CD14-positive monocyte (primary cell): Measurements from ENCODE around the gene LHX4. TPM values are rescaled to one million over a fixed set of nuclear protein-coding genes. Genes with fewer than 3 reads are reported as not detected.

Experiments used
- DNase-seq, 3 donors: peaks; one replicate each; pipeline ENCODE4 v3.0.0-alpha.2; 2011 to 2022
- H2AFZ ChIP-seq: 2 replicates; pipeline ENCODE4 v1.6.0; 2012; ENCODE audit warnings: mild to moderate bottlenecking, low read depth, low read length, inconsistent platforms; ENCODE audit not compliant: insufficient read depth, poor library complexity, severe bottlenecking
- H3K27ac ChIP-seq, 2 donors: 1 replicate in 1 of 2; 2 replicates in 1 of 2; pipeline ENCODE4 v1.5.1; 2012 to 2013; ENCODE audit warnings: low read length in 2 of 2, control low read depth in 1 of 2, inconsistent platforms in 1 of 2, low read depth in 1 of 2, mild to moderate bottlenecking in 1 of 2
- H3K27me3 ChIP-seq, 2 donors: one replicate each; pipeline versions ENCODE4 v1.6.0 to v1.6.1; 2011 to 2013; ENCODE audit warnings: low read length in 2 of 2; ENCODE audit not compliant: control insufficient read depth in 2 of 2, insufficient read depth in 2 of 2
- H3K36me3 ChIP-seq, 2 donors: replicated peaks in 1 of 2; 1 replicate in 1 of 2; 2 replicates in 1 of 2; pipeline versions ENCODE4 v1.5.1 to v1.6.1; 2012 to 2013; ENCODE audit warnings: low read length in 2 of 2, control low read depth in 1 of 2, inconsistent platforms in 1 of 2, mild to moderate bottlenecking in 1 of 2; ENCODE audit not compliant: insufficient read depth in 2 of 2, control insufficient read depth in 1 of 2
- H3K4me1 ChIP-seq, 2 donors: 1 replicate in 1 of 2; 2 replicates in 1 of 2; pipeline versions ENCODE4 v1.5.1 to v1.6.1; 2012 to 2013; ENCODE audit warnings: low read length in 2 of 2, control low read depth in 1 of 2, inconsistent platforms in 1 of 2, mild to moderate bottlenecking in 1 of 2, moderate library complexity in 1 of 2; ENCODE audit not compliant: insufficient read depth in 2 of 2, control insufficient read depth in 1 of 2
- H3K4me2 ChIP-seq: replicated peaks from 2 replicates; pipeline ENCODE3; 2012; ENCODE audit warnings: low read length, moderate library complexity, mild to moderate bottlenecking; ENCODE audit not compliant: poor library complexity, severe bottlenecking; ENCODE audit errors: extremely low read depth
- H3K4me3 ChIP-seq, 3 experiments: fragments of 200-600 bp in 1 of 3; sonication (generic) in 1 of 3; replicated peaks in 1 of 3; 1 replicate in 2 of 3; 2 replicates in 1 of 3; pipeline ENCODE4 v1.5.1; 2011 to 2013; ENCODE audit warnings: low read length in 3 of 3, mild to moderate bottlenecking in 3 of 3, control low read depth in 2 of 3, low read depth in 2 of 3, inconsistent platforms in 1 of 3, moderate library complexity in 1 of 3
- H3K79me2 ChIP-seq: 2 replicates; pipeline ENCODE4 v1.6.0; 2012; ENCODE audit warnings: mild to moderate bottlenecking, control low read depth, inconsistent platforms, low read length, moderate library complexity; ENCODE audit not compliant: insufficient read depth
- H3K9ac ChIP-seq: 2 replicates; pipeline ENCODE4 v1.6.0; 2017; ENCODE audit warnings: low read length, mild to moderate bottlenecking; ENCODE audit not compliant: insufficient read depth, poor library complexity, severe bottlenecking
- H3K9me3 ChIP-seq, 2 donors: replicated peaks in 1 of 2; 1 replicate in 1 of 2; 2 replicates in 1 of 2; pipeline versions ENCODE4 v1.5.1 to v1.6.1; 2012 to 2013; ENCODE audit warnings: low read length in 2 of 2, control low read depth in 1 of 2; ENCODE audit not compliant: control insufficient read depth in 1 of 2, insufficient read depth in 1 of 2
- H4K20me1 ChIP-seq: 2 replicates; pipeline ENCODE4 v1.6.0; 2012; ENCODE audit warnings: mild to moderate bottlenecking, low read length, control low read depth, moderate library complexity; ENCODE audit not compliant: insufficient read depth
- H3K27ac Mint-ChIP-seq, 7 donors: one replicate each; pipeline ENCODE4 v1.8.0; 2020; ENCODE audit warnings: mild to moderate bottlenecking in 7 of 7, mixed read lengths in 7 of 7, moderate library complexity in 6 of 7, inconsistent platforms in 2 of 7
- H3K27me3 Mint-ChIP-seq, 3 donors: one replicate each; pipeline ENCODE4 v1.8.0; 2021 to 2022; ENCODE audit warnings: low read depth in 3 of 3, mild to moderate bottlenecking in 3 of 3, mixed read lengths in 3 of 3, moderate library complexity in 3 of 3, inconsistent platforms in 1 of 3
- H3K36me3 Mint-ChIP-seq, 2 donors: one replicate each; pipeline ENCODE4 v1.8.0; 2020; ENCODE audit warnings: mixed read lengths in 2 of 2, inconsistent platforms in 1 of 2, mild to moderate bottlenecking in 1 of 2
- H3K4me1 Mint-ChIP-seq: one replicate; pipeline ENCODE4 v1.8.0; 2020; ENCODE audit warnings: mild to moderate bottlenecking, mixed read lengths
- H3K4me3 Mint-ChIP-seq, 2 donors: one replicate each; pipeline ENCODE4 v1.8.0; 2020; ENCODE audit warnings: mild to moderate bottlenecking in 2 of 2, mixed read lengths in 2 of 2, moderate library complexity in 1 of 2
- H3K9me3 Mint-ChIP-seq, 7 donors: one replicate each; pipeline ENCODE4 v1.8.0; 2020 to 2022; ENCODE audit warnings: mixed read lengths in 7 of 7, mild to moderate bottlenecking in 6 of 7, moderate library complexity in 6 of 7, inconsistent platforms in 2 of 7
- WGBS: methylation state at CpG from one replicate; pipeline ENCODE4 v1.1.5; 2013; ENCODE audit warnings: missing lambda C conversion rate; ENCODE audit not compliant: insufficient coverage; 5-methylcytosine and 5-hydroxymethylcytosine counted together
- intact Hi-C, 2 donors: fragments of 100-400 bp; cut with micrococcal nuclease; formaldehyde crosslinking; loops; one replicate each; pipeline versions ENCODE4 v1.15.0 to v1.15.1; 2023
- polyA plus RNA-seq, 3 donors: library from polyadenylated mRNA; depleted of rRNA in 1 of 3; unstranded in 2 of 3; stranded (reverse) in 1 of 3; fragments of 300-500 nt in 2 of 3; fragments of >200 nt in 1 of 3; fragmentation: Illumina TruSeq in 2 of 3; gene quantifications; 1 replicate in 2 of 3; 2 replicates in 1 of 3; pipeline ENCODE4 v1.2.3, GENCODE V29; 2012 to 2021
- TF ChIP-seq, protein P1 (sequence below): fragments of 200-600 bp; IDR thresholded peaks from one replicate; pipeline ENCODE4 v1.8.0; 2022; ENCODE audit warnings: antibody characterized with exemption, mild to moderate bottlenecking

The LHX4 gene
- polyA plus RNA-seq, 3 donors, result not detected

DNA sequence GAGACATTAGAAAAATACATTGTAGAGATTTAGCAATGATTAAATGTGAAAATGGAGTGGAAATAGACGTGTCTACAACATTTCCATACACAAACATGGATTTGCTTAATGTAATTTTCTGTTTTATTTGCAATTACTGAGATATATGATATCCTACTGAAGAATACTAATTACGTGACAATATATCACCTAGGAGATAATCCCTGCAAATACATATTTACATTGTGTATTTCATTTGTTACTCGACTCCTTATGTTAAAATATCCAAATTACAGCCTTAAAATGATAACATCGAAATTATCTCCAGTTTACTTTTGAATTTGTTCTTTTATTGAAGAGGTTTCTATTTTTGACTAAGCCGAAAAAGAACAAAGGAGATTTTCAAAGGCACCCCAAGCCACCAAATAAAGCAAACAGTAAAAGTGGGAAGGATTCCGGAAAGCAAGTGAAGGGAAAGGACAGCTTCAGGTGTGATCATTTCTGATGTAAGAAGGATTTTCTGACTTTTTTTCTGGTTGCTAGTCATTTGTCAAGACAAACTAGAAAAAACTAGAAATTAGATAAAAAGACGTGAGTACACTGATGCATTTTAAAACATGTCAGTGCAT is 7.9 kb downstream of the LHX4 start:
- no peak overlapping the region for H2AFZ ChIP-seq
- H3K27ac Mint-ChIP-seq, result no peak overlapping the region
- peaks cover 24 to 29% of the 10 kb centered on the region in 2 donors for H3K4me1 ChIP-seq
- peaks cover 0 to 22% (median 11%) of the 10 kb centered on the region in 7 donors for H3K9me3 Mint-ChIP-seq
- H3K27me3 Mint-ChIP-seq, result peaks cover 97 to 100% (median 98%) of the 10 kb centered on the region in 3 donors
- H3K36me3 Mint-ChIP-seq, result peaks cover 5 to 9% of the 10 kb centered on the region in 2 donors
- H3K9ac ChIP-seq, result no peak overlapping the region
- H3K9me3 ChIP-seq, result peaks cover 2 to 36% of the 10 kb centered on the region in 2 donors
- H3K27ac ChIP-seq, result no peak overlapping the region
- no peak overlapping the region for H3K4me3 ChIP-seq
- H3K4me1 Mint-ChIP-seq, result peaks cover 35% of the 10 kb centered on the region
- TF ChIP-seq, protein P1, sequence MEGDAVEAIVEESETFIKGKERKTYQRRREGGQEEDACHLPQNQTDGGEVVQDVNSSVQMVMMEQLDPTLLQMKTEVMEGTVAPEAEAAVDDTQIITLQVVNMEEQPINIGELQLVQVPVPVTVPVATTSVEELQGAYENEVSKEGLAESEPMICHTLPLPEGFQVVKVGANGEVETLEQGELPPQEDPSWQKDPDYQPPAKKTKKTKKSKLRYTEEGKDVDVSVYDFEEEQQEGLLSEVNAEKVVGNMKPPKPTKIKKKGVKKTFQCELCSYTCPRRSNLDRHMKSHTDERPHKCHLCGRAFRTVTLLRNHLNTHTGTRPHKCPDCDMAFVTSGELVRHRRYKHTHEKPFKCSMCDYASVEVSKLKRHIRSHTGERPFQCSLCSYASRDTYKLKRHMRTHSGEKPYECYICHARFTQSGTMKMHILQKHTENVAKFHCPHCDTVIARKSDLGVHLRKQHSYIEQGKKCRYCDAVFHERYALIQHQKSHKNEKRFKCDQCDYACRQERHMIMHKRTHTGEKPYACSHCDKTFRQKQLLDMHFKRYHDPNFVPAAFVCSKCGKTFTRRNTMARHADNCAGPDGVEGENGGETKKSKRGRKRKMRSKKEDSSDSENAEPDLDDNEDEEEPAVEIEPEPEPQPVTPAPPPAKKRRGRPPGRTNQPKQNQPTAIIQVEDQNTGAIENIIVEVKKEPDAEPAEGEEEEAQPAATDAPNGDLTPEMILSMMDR, result no peak
- peaks cover 92 to 97% of the 10 kb centered on the region in 2 donors for H3K27me3 ChIP-seq
- intact Hi-C loops, result no loop called here
- no peak for DNase-seq
- H3K4me3 Mint-ChIP-seq, result peak overlapping the region in 1 of 2 donors; percentile 65
- WGBS, result no CpG with 5 or more reads among the region's 7 CpGs
- no peak overlapping the region for H3K4me2 ChIP-seq
- H3K36me3 ChIP-seq, result no peaks in the 10 kb centered on the region
- H3K79me2 ChIP-seq, result no peaks in the 10 kb centered on the region
- H4K20me1 ChIP-seq, result no peaks in the 10 kb centered on the region

DNA sequence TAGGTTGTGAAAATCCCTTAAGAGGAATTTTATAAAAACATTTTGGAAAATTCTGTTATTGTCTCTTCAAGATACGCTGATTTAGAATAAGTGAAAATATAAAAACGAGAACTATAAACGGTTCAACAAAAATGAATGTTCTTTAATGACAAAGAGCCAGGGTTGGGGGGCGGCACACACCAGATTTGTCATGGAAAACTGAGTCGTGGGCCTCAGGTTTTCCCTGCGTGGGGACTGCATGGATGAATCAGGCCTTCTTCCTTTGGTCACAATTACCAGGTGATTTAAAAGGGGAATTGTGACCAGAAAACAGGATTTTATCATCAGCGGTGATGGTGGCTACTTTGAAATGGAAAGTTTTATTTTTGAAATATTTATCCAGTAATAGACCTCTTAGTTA is 8.6 kb downstream of the LHX4 start:
- H3K4me2 ChIP-seq, result no peak overlapping the region
- H3K27me3 Mint-ChIP-seq, result peaks cover 93 to 97% (median 96%) of the 10 kb centered on the region in 3 donors
- whole genome bisulfite sequencing, result 26% methylated on average over 5 of the region's 7 CpGs
- H3K9me3 Mint-ChIP-seq, result peaks cover 0 to 17% (median 11%) of the 10 kb centered on the region in 7 donors
- no peak overlapping the region for H3K9ac ChIP-seq
- no peak overlapping the region for H3K27ac Mint-ChIP-seq
- no peak overlapping the region for H3K4me3 ChIP-seq
- peaks cover 0 to 35% of the 10 kb centered on the region in 2 donors for H3K9me3 ChIP-seq
- no peak overlapping the region for H2AFZ ChIP-seq
- H3K4me1 Mint-ChIP-seq, result peaks cover 28% of the 10 kb centered on the region
- H3K27ac ChIP-seq, result no peak overlapping the region
- H3K36me3 ChIP-seq, result no peaks in the 10 kb centered on the region
- TF ChIP-seq, protein P1, result no peak
- no peak for DNase-seq
- peaks cover 88 to 96% of the 10 kb centered on the region in 2 donors for H3K27me3 ChIP-seq
- peaks cover 17 to 22% of the 10 kb centered on the region in 2 donors for H3K4me1 ChIP-seq
- peaks cover 5 to 9% of the 10 kb centered on the region in 2 donors for H3K36me3 Mint-ChIP-seq
- peak overlapping the region in 1 of 2 donors; percentile 81 for H3K4me3 Mint-ChIP-seq
- intact Hi-C loops, result no loop called here
- no peaks in the 10 kb centered on the region for H4K20me1 ChIP-seq
- H3K79me2 ChIP-seq, result no peaks in the 10 kb centered on the region
